Measurements from ENCODE around the gene EPC2.

DNA sequence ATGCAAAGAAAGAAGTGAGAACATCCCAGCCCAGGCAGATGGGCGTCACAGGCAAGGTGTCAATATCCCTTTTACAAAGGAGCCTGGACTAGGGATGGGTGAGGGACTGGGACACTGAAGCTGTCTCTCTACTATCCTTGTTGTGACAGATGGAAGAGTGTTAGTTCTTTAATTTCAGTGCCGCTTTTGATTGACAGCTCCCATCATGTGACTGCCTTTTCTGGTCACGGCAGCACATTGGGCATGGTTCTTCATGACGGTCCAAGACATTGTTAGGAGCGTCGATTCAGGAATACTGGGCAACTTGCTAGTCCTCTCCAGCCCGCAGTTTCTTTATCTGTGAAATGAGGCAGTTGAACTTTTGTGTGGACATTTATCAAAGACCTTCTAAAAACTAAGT, 188.1 kb downstream of the EPC2 start:
- no peak for TF ChIP-seq POLR2AphosphoS5 (IDR thresholded peaks at IDR 0.05; ENCODE audit: low read depth, low read length)
- no peak for TF ChIP-seq CEBPB (IDR thresholded peaks at IDR 0.05; ENCODE audit: low read depth)
- TF ChIP-seq, protein P1, sequence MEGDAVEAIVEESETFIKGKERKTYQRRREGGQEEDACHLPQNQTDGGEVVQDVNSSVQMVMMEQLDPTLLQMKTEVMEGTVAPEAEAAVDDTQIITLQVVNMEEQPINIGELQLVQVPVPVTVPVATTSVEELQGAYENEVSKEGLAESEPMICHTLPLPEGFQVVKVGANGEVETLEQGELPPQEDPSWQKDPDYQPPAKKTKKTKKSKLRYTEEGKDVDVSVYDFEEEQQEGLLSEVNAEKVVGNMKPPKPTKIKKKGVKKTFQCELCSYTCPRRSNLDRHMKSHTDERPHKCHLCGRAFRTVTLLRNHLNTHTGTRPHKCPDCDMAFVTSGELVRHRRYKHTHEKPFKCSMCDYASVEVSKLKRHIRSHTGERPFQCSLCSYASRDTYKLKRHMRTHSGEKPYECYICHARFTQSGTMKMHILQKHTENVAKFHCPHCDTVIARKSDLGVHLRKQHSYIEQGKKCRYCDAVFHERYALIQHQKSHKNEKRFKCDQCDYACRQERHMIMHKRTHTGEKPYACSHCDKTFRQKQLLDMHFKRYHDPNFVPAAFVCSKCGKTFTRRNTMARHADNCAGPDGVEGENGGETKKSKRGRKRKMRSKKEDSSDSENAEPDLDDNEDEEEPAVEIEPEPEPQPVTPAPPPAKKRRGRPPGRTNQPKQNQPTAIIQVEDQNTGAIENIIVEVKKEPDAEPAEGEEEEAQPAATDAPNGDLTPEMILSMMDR (IDR thresholded peaks at IDR 0.05 in 2 of 3, conservative IDR thresholded peaks at IDR 0.05 in 1 of 3; ENCODE audit: borderline replicate concordance in 1 of 3, insufficient read depth in 1 of 3, low read depth in 2 of 3, low read length in 2 of 3) = no peak
- TF ChIP-seq POLR2A (IDR thresholded peaks at IDR 0.05; ENCODE audit: borderline replicate concordance, extremely low read depth, insufficient read depth, insufficient read length) = no peak
- no peak for TF ChIP-seq EGR1 (IDR thresholded peaks at IDR 0.05; ENCODE audit: low read depth)
- TF ChIP-seq, protein P2, sequence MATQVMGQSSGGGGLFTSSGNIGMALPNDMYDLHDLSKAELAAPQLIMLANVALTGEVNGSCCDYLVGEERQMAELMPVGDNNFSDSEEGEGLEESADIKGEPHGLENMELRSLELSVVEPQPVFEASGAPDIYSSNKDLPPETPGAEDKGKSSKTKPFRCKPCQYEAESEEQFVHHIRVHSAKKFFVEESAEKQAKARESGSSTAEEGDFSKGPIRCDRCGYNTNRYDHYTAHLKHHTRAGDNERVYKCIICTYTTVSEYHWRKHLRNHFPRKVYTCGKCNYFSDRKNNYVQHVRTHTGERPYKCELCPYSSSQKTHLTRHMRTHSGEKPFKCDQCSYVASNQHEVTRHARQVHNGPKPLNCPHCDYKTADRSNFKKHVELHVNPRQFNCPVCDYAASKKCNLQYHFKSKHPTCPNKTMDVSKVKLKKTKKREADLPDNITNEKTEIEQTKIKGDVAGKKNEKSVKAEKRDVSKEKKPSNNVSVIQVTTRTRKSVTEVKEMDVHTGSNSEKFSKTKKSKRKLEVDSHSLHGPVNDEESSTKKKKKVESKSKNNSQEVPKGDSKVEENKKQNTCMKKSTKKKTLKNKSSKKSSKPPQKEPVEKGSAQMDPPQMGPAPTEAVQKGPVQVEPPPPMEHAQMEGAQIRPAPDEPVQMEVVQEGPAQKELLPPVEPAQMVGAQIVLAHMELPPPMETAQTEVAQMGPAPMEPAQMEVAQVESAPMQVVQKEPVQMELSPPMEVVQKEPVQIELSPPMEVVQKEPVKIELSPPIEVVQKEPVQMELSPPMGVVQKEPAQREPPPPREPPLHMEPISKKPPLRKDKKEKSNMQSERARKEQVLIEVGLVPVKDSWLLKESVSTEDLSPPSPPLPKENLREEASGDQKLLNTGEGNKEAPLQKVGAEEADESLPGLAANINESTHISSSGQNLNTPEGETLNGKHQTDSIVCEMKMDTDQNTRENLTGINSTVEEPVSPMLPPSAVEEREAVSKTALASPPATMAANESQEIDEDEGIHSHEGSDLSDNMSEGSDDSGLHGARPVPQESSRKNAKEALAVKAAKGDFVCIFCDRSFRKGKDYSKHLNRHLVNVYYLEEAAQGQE (IDR thresholded peaks at IDR 0.05; ENCODE audit: low read depth) = no peak
- TF ChIP-seq, protein P3, sequence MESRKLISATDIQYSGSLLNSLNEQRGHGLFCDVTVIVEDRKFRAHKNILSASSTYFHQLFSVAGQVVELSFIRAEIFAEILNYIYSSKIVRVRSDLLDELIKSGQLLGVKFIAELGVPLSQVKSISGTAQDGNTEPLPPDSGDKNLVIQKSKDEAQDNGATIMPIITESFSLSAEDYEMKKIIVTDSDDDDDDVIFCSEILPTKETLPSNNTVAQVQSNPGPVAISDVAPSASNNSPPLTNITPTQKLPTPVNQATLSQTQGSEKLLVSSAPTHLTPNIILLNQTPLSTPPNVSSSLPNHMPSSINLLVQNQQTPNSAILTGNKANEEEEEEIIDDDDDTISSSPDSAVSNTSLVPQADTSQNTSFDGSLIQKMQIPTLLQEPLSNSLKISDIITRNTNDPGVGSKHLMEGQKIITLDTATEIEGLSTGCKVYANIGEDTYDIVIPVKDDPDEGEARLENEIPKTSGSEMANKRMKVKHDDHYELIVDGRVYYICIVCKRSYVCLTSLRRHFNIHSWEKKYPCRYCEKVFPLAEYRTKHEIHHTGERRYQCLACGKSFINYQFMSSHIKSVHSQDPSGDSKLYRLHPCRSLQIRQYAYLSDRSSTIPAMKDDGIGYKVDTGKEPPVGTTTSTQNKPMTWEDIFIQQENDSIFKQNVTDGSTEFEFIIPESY (IDR thresholded peaks at IDR 0.05; ENCODE audit: extremely low read depth, insufficient replicate concordance, low read length) = no peak
- TF ChIP-seq JUND (IDR thresholded peaks at IDR 0.05) = no peak
- TF ChIP-seq ZFX (IDR thresholded peaks at IDR 0.05) = no peak
- TF ChIP-seq SIN3A (IDR thresholded peaks at IDR 0.05; ENCODE audit: low read depth) = no peak
- TF ChIP-seq ELF1 (IDR thresholded peaks at IDR 0.05; ENCODE audit: borderline replicate concordance, low read depth) = no peak

Data from HCT116 (cell line).